Adrenal gland (tissue), 12 donors: ENCODE results near the gene CPS1. TPM values are rescaled to one million over a fixed set of nuclear protein-coding genes. Genes with fewer than 3 reads are reported as not detected.

Experiments
- DNase-seq, 7 donors: peaks; one replicate each; pipeline ENCODE4 v3.0.0-alpha.2; 2019 to 2020
- H3K27ac ChIP-seq, 5 donors: fragments of 200-600 bp; sonication (generic) in 4 of 5; 1 replicate in 3 of 5; 2 replicates in 2 of 5; pipeline versions ENCODE4 v1.5.1 to v1.8.0; 2016 to 2020; ENCODE audit warnings: mild to moderate bottlenecking in 1 of 5
- H3K27me3 ChIP-seq: fragments of 200-600 bp; 2 replicates; pipeline ENCODE4 v1.8.0; 2021
- H3K36me3 ChIP-seq, 2 donors: fragments of 200-600 bp; replicated peaks in 1 of 2; 1 replicate in 1 of 2; 2 replicates in 1 of 2; pipeline versions ENCODE4 v1.5.1 to v1.8.0; 2018 to 2022
- H3K4me1 ChIP-seq, 2 donors: fragments of 200-600 bp; replicated peaks in 1 of 2; 1 replicate in 1 of 2; 2 replicates in 1 of 2; pipeline versions ENCODE4 v1.5.1 to v1.8.0; 2018 to 2021
- H3K4me3 ChIP-seq, 4 donors: fragments of 200-600 bp; sonication (generic) in 3 of 4; one replicate each; pipeline ENCODE4 v1.5.1; 2016 to 2018
- H3K9me3 ChIP-seq, 3 donors: fragments of 200-600 bp; sonication (generic) in 1 of 3; replicated peaks in 1 of 3; 1 replicate in 2 of 3; 2 replicates in 1 of 3; pipeline versions ENCODE4 v1.5.1 to v1.8.0; 2016 to 2021
- CTCF ChIP-seq, 6 experiments: fragments of 450-650 bp in 4 of 6; fragments of 200-600 bp in 2 of 6; sonication (generic) in 1 of 6; IDR thresholded peaks; 1 replicate in 5 of 6; 2 replicates in 1 of 6; pipeline versions ENCODE4 v1.5.1 to v1.8.0; 2016 to 2021; ENCODE audit warnings: antibody characterized with exemption in 6 of 6, mild to moderate bottlenecking in 2 of 6, moderate library complexity in 1 of 6
- POLR2A ChIP-seq, 2 donors: fragments of 450-650 bp; IDR thresholded peaks; one replicate each; pipeline ENCODE4 v1.6.1; 2017; ENCODE audit warnings: antibody characterized with exemption in 2 of 2, mild to moderate bottlenecking in 2 of 2, moderate library complexity in 1 of 2
- WGBS, 4 donors: extraction: QIAGEN DNeasy Blood & Tissue Kit in 2 of 4; methylation state at CpG; one replicate each; pipeline versions ENCODE4 v1.1.5 to v1.1.7; 2013 to 2017; 5-methylcytosine and 5-hydroxymethylcytosine counted together
- intact Hi-C, 2 donors: fragments of 100-400 bp; cut with DNase I; formaldehyde crosslinking; loops; one replicate each; pipeline versions ENCODE4 v1.14.1 to v1.15.0; 2022 to 2023
- polyA plus RNA-seq, 3 donors: library from polyadenylated mRNA; stranded (reverse); fragments of 200-250 nt in 2 of 3; fragments of 350-450 nt in 1 of 3; fragmentation: Illumina TruSeq in 1 of 3; extraction: RNeasy Lipid Tissue Mini Kit (QIAGEN cat#74804) in 1 of 3; gene quantifications; one replicate each; pipeline ENCODE4 v1.2.3, GENCODE V29; 2013 to 2014
- total RNA-seq, 9 donors: library from RNA; depleted of rRNA in 4 of 9; stranded (reverse); fragments of >200 nt in 4 of 9; fragments of 120-200 nt in 1 of 9; fragmentation: NEBNext Ultra II Directional in 1 of 9; extraction: Animal tissue kit (Norgen Biotek cat#: 25700) in 1 of 9; gene quantifications; one replicate each; pipeline versions ENCODE4 v1.1.0 to v1.2.4, GENCODE V29; 2013 to 2023
- donor health status: healthy with polysubstance abuse.
- donor health status: Bipolar disorder and iron deficiency.
- donor health status: DM: yes; HTN: yes; CAD: no.
- donor health status: DM: no; HTN: no; CAD: no.
- donor health status: DM: no; HTN: no; CAD: no.
- donor health status: DM: yes; HTN: yes; CAD: no.

Gene CPS1
- total and polyA plus RNA-seq, 12 donors = 0.61 to 4.3 (median 1.7) TPM

- DNase-seq = no peak
- Histone ChIP-seq H3K4me3 (no peak overlapping the region), H3K27ac (no peak overlapping the region), H3K4me1 (no peaks in the 10 kb centered on the region), H3K9me3 (no peaks in the 10 kb centered on the region), H3K36me3 (no peaks in the 10 kb centered on the region), H3K27me3 (no peaks in the 10 kb centered on the region)
- intact Hi-C loops = no loop called here
- 33 to 55% (median 48%) methylated on average over 3 of the region's 3 CpGs for WGBS, 4 donors
- TF ChIP-seq POLR2A (IDR thresholded peaks at IDR 0.05) (no peak), CTCF (IDR thresholded peaks at IDR 0.05) (no peak)
Measured at GRCh38 chr2:210718503-210718902, 162.1 kb downstream of the CPS1 start.

GRCh38 chr2:210722092-210722491 is 165.7 kb downstream of the CPS1 start:
- Histone ChIP-seq H3K27me3 (no peaks in the 10 kb centered on the region), H3K27ac (no peak overlapping the region), H3K36me3 (no peaks in the 10 kb centered on the region), H3K4me1 (no peaks in the 10 kb centered on the region), H3K4me3 (no peak overlapping the region), H3K9me3 (no peaks in the 10 kb centered on the region)
- intact Hi-C loops = no loop called here
- WGBS, 4 donors = 81 to 96% (median 90%) methylated on average over 3 of the region's 3 CpGs
- no peak for TF ChIP-seq POLR2A (IDR thresholded peaks at IDR 0.05)
- TF ChIP-seq CTCF (IDR thresholded peaks at IDR 0.05) = no peak
- no peak for DNase-seq

GRCh38 chr2:210727549-210727948 is 171.2 kb downstream of the CPS1 start:
- H3K4me3 ChIP-seq = no peak overlapping the region
- DNase-seq = no peak
- no peak overlapping the region for H3K27ac ChIP-seq
- TF ChIP-seq POLR2A (IDR thresholded peaks at IDR 0.05) (no peak), CTCF (IDR thresholded peaks at IDR 0.05) (no peak)
- intact Hi-C loops = no loop called here
- H3K9me3 ChIP-seq = no peaks in the 10 kb centered on the region
- H3K36me3 ChIP-seq = no peaks in the 10 kb centered on the region
- H3K4me1 ChIP-seq = no peaks in the 10 kb centered on the region
- no peaks in the 10 kb centered on the region for H3K27me3 ChIP-seq

Other genes with a start within 250 kb of the CPS1 start
- 1 to 10 TPM in 1 of 9 donors, under 1 TPM in 2, not detected in 6; 0.49 to 9.7 (median 0.78) TPM for gene MYL1, start 241.4 kb upstream of the CPS1 start, total RNA-seq
- under 1 TPM in 1 of 3 donors, not detected in 2; 0.47 TPM for gene MYL1, start 241.4 kb upstream of the CPS1 start, polyA plus RNA-seq
- gene LANCL1, start 79.8 kb upstream of the CPS1 start, total RNA-seq = 10 to 100 TPM; 28.0 to 62.2 (median 42.8) TPM
- 10 to 100 TPM in 1 of 3 donors, 1 to 10 TPM in 2; 7.7 to 40.8 (median 9.3) TPM for gene LANCL1, start 79.8 kb upstream of the CPS1 start, polyA plus RNA-seq